ENCODE results near the gene UMAD1.

Gene UMAD1

DNA sequence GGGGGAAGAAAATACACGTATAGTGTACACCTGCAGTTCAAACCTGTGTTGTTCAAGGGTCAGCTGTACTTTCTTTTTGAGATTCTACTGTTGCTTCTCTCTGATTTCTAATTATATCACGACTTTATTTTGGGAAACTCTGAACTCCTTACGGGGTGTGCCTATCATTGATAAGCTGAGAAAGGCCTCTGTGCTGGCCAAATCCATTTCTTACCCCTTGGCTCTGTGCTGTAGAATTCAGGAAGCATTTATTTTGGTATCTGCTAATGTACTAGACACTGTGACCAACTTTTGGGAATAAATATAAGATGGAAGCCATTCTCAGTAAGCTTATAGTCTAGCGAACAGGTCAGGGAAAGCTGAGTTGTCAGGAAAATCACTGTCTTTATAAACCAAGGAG is 104.7 kb downstream of the UMAD1 start:
- no peak overlapping the region for H3K27ac ChIP-seq (ENCODE audit: low read depth, low read length, severe bottlenecking)
- 96 to 97% methylated on average over 3 to 4 of the region's 4 CpGs for WGBS, 2 experiments (ENCODE audit: insufficient coverage in 2 of 2)
- H3K4me1 ChIP-seq (ENCODE audit: control insufficient read depth, insufficient read depth, low read length, poor library complexity, severe bottlenecking): no peaks in the 10 kb centered on the region
- no peaks in the 10 kb centered on the region for H3K9me3 ChIP-seq (ENCODE audit: control insufficient read depth, low read length)
- no peaks in the 10 kb centered on the region for H3K36me3 ChIP-seq (ENCODE audit: control insufficient read depth, insufficient read depth, low read length)
- H3K4me3 ChIP-seq (ENCODE audit: extremely low read depth, insufficient read depth, low read length, poor library complexity, severe bottlenecking): no peak overlapping the region

GRCh38 chr7:7745966-7746365 is 105.4 kb downstream of the UMAD1 start:
- 90 to 96% methylated on average over 3 to 4 of the region's 4 CpGs for WGBS, 2 experiments (ENCODE audit: insufficient coverage in 2 of 2)
- no peaks in the 10 kb centered on the region for H3K4me1 ChIP-seq (ENCODE audit: control insufficient read depth, insufficient read depth, low read length, poor library complexity, severe bottlenecking)

DNA sequence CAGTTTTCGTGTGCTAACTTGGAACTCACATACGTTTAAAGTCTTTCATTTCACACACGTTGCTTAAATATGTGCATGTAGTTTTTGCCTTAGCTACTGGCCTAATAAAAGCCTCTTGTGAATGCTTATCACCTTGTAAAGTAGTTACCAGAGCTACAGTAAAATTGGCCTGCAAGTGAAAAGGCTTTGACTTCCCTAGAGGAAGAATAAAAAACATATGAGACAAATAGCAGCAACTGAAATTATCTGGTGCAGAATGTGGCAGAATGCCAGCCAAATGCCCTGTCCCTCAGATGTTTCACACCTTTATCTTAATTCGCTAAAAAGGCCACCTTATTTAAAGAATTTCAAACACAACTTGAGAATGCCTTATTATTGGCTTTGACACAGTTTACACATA is 105.9 kb downstream of the UMAD1 start:
- Histone ChIP-seq H3K4me1 (ENCODE audit: control insufficient read depth, insufficient read depth, low read length, poor library complexity, severe bottlenecking) (no peaks in the 10 kb centered on the region), H3K36me3 (ENCODE audit: control insufficient read depth, insufficient read depth, low read length) (no peaks in the 10 kb centered on the region), H3K4me3 (ENCODE audit: extremely low read depth, insufficient read depth, low read length, poor library complexity, severe bottlenecking) (no peak overlapping the region), H3K9me3 (ENCODE audit: control insufficient read depth, low read length) (no peaks in the 10 kb centered on the region), H3K27ac (ENCODE audit: low read depth, low read length, severe bottlenecking) (no peak overlapping the region)
- WGBS, 2 experiments (ENCODE audit: insufficient coverage in 2 of 2): 73 to 100% methylated on average over 2 of the region's 4 CpGs

More at GRCh38 chr7:7745966-7746365, 105.4 kb downstream of the UMAD1 start:
- H3K36me3 ChIP-seq (ENCODE audit: control insufficient read depth, insufficient read depth, low read length): no peaks in the 10 kb centered on the region
- H3K27ac ChIP-seq (ENCODE audit: low read depth, low read length, severe bottlenecking): no peak overlapping the region
- H3K4me3 ChIP-seq (ENCODE audit: extremely low read depth, insufficient read depth, low read length, poor library complexity, severe bottlenecking): no peak overlapping the region
- no peaks in the 10 kb centered on the region for H3K9me3 ChIP-seq (ENCODE audit: control insufficient read depth, low read length)

- H3K4me1 ChIP-seq (ENCODE audit: control insufficient read depth, insufficient read depth, low read length, poor library complexity, severe bottlenecking): no peaks in the 10 kb centered on the region
- no CpG with 5 or more reads among the region's 2 CpGs for WGBS, 2 experiments (ENCODE audit: insufficient coverage in 2 of 2)
- no peaks in the 10 kb centered on the region for H3K36me3 ChIP-seq (ENCODE audit: control insufficient read depth, insufficient read depth, low read length)
- no peaks in the 10 kb centered on the region for H3K9me3 ChIP-seq (ENCODE audit: control insufficient read depth, low read length)
- no peak overlapping the region for H3K27ac ChIP-seq (ENCODE audit: low read depth, low read length, severe bottlenecking)
- no peak overlapping the region for H3K4me3 ChIP-seq (ENCODE audit: extremely low read depth, insufficient read depth, low read length, poor library complexity, severe bottlenecking)
Observed at GRCh38 chr7:7750571-7751242, 110.2 kb downstream of the UMAD1 start.

- no peaks in the 10 kb centered on the region for H3K9me3 ChIP-seq (ENCODE audit: control insufficient read depth, low read length)
- H3K36me3 ChIP-seq (ENCODE audit: control insufficient read depth, insufficient read depth, low read length): no peaks in the 10 kb centered on the region
- no peak overlapping the region for H3K27ac ChIP-seq (ENCODE audit: low read depth, low read length, severe bottlenecking)
- H3K4me3 ChIP-seq (ENCODE audit: extremely low read depth, insufficient read depth, low read length, poor library complexity, severe bottlenecking): no peak overlapping the region
- no CpG with 5 or more reads among the region's 3 CpGs for whole genome bisulfite sequencing, 2 experiments (ENCODE audit: insufficient coverage in 2 of 2)
- no peaks in the 10 kb centered on the region for H3K4me1 ChIP-seq (ENCODE audit: control insufficient read depth, insufficient read depth, low read length, poor library complexity, severe bottlenecking)
Observed at GRCh38 chr7:7751243-7752092, 110.9 kb downstream of the UMAD1 start.

- Histone ChIP-seq H3K9me3 (ENCODE audit: control insufficient read depth, low read length) (no peaks in the 10 kb centered on the region), H3K4me3 (ENCODE audit: extremely low read depth, insufficient read depth, low read length, poor library complexity, severe bottlenecking) (no peak overlapping the region), H3K36me3 (ENCODE audit: control insufficient read depth, insufficient read depth, low read length) (no peaks in the 10 kb centered on the region), H3K4me1 (ENCODE audit: control insufficient read depth, insufficient read depth, low read length, poor library complexity, severe bottlenecking) (no peaks in the 10 kb centered on the region), H3K27ac (ENCODE audit: low read depth, low read length, severe bottlenecking) (no peak overlapping the region)
- WGBS, 2 experiments (ENCODE audit: insufficient coverage in 2 of 2): 72 to 75% methylated on average over 1 to 2 of the region's 3 CpGs
Observed at GRCh38 chr7:7756577-7756976, 116.0 kb downstream of the UMAD1 start.

GRCh38 chr7:7757576-7757975 is 117.0 kb downstream of the UMAD1 start:
- WGBS, 2 experiments (ENCODE audit: insufficient coverage in 2 of 2): 81 to 82% methylated on average over 4 of the region's 4 CpGs
- H3K4me3 ChIP-seq (ENCODE audit: extremely low read depth, insufficient read depth, low read length, poor library complexity, severe bottlenecking): no peak overlapping the region
- no peaks in the 10 kb centered on the region for H3K36me3 ChIP-seq (ENCODE audit: control insufficient read depth, insufficient read depth, low read length)
- H3K9me3 ChIP-seq (ENCODE audit: control insufficient read depth, low read length): no peaks in the 10 kb centered on the region
- peak overlapping the region; percentile 57 for H3K27ac ChIP-seq (ENCODE audit: low read depth, low read length, severe bottlenecking)
- peaks cover 8% of the 10 kb centered on the region for H3K4me1 ChIP-seq (ENCODE audit: control insufficient read depth, insufficient read depth, low read length, poor library complexity, severe bottlenecking)

GRCh38 chr7:7761340-7761973 is 120.9 kb downstream of the UMAD1 start:
- Histone ChIP-seq H3K4me1 (ENCODE audit: control insufficient read depth, insufficient read depth, low read length, poor library complexity, severe bottlenecking) (peaks cover 21% of the 10 kb centered on the region), H3K27ac (ENCODE audit: low read depth, low read length, severe bottlenecking) (no peak overlapping the region), H3K36me3 (ENCODE audit: control insufficient read depth, insufficient read depth, low read length) (no peaks in the 10 kb centered on the region), H3K4me3 (ENCODE audit: extremely low read depth, insufficient read depth, low read length, poor library complexity, severe bottlenecking) (no peak overlapping the region), H3K9me3 (ENCODE audit: control insufficient read depth, low read length) (no peaks in the 10 kb centered on the region)
- 100% methylated on average over 1 of the region's 5 CpGs; no CpG with 5 or more reads in 1 of the 2 experiments for WGBS, 2 experiments (ENCODE audit: insufficient coverage in 2 of 2)

DNA sequence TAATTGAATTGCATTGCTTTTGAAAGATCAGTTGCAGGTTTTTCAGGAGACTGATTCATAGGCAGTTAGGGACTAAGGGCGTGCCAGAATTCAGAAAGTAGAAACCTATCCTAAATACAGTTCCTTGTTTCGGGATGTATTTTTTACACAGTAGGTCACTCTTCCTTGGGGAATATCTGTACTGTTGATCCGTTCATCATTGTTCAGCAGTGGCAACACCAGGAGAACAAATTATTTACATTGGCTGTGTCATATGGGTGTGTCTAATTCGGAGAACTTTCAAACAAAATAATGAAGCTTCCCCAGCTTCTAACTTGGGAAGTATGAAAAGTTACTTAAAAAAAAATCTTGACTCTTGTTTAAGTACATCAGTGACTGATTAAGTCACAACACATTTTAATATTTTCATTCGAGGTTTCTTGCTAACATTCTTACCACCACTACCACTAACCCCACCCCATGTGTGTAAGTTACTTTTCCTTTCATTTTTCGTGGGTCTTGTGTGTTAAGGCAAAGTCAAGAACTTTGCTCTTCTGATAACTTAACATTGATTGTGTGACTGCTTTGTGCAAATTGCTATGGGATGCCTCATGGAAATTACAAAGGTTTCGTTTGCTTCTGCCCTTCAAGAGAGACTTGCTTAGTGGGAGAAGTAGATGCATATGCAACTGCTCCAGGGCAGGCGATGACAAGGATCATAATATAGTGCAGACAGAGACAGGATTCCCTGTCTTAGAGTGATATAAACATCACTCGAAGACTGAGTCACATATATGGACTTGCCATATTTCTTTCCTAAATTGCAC is 121.6 kb downstream of the UMAD1 start:
- H3K4me3 ChIP-seq (ENCODE audit: extremely low read depth, insufficient read depth, low read length, poor library complexity, severe bottlenecking): no peak overlapping the region
- peak overlapping the region; percentile 57 for H3K27ac ChIP-seq (ENCODE audit: low read depth, low read length, severe bottlenecking)
- no peaks in the 10 kb centered on the region for H3K36me3 ChIP-seq (ENCODE audit: control insufficient read depth, insufficient read depth, low read length)
- H3K4me1 ChIP-seq (ENCODE audit: control insufficient read depth, insufficient read depth, low read length, poor library complexity, severe bottlenecking): peaks cover 21% of the 10 kb centered on the region
- H3K9me3 ChIP-seq (ENCODE audit: control insufficient read depth, low read length): no peaks in the 10 kb centered on the region
- 81 to 85% methylated on average over 5 of the region's 9 CpGs for WGBS, 2 experiments (ENCODE audit: insufficient coverage in 2 of 2)
